ENCODE data around the gene CACNA1D.

CACNA1D gene

GRCh38 chr3:53772562-53772961 lies 278.2 kb downstream of the CACNA1D start:
- no peak overlapping the region for H3K27ac ChIP-seq (ENCODE audit: low read depth in 2 of 2, low read length in 2 of 2)

GRCh38 chr3:53773021-53773436 lies 278.6 kb downstream of the CACNA1D start:
- no peaks in the 10 kb centered on the region for H3K36me3 ChIP-seq (ENCODE audit: control insufficient read depth in 2 of 2, insufficient read depth in 2 of 2, low read length in 2 of 2)
- H3K4me3 ChIP-seq (ENCODE audit: low read length in 2 of 2) = no peak overlapping the region
- H3K4me1 ChIP-seq (ENCODE audit: control insufficient read depth in 2 of 2, insufficient read depth in 2 of 2, low read length in 2 of 2) = no peaks in the 10 kb centered on the region
- no peaks in the 10 kb centered on the region for H3K27me3 ChIP-seq (ENCODE audit: control insufficient read depth in 2 of 2, insufficient read depth in 2 of 2, low read length in 2 of 2)
- no peaks in the 10 kb centered on the region for H3K9me3 ChIP-seq (ENCODE audit: control insufficient read depth in 2 of 2, low read length in 2 of 2)
- no peak overlapping the region for H3K27ac ChIP-seq (ENCODE audit: low read depth in 2 of 2, low read length in 2 of 2)
- no peak overlapping the region for H3K9ac ChIP-seq (ENCODE audit: low read depth in 1 of 2, low read length in 2 of 2)

More at GRCh38 chr3:53772562-53772961, 278.2 kb downstream of the CACNA1D start:
- H3K4me1 ChIP-seq (ENCODE audit: control insufficient read depth in 2 of 2, insufficient read depth in 2 of 2, low read length in 2 of 2) = no peaks in the 10 kb centered on the region
- H3K27me3 ChIP-seq (ENCODE audit: control insufficient read depth in 2 of 2, insufficient read depth in 2 of 2, low read length in 2 of 2) = no peaks in the 10 kb centered on the region
- no peaks in the 10 kb centered on the region for H3K9me3 ChIP-seq (ENCODE audit: control insufficient read depth in 2 of 2, low read length in 2 of 2)
- H3K36me3 ChIP-seq (ENCODE audit: control insufficient read depth in 2 of 2, insufficient read depth in 2 of 2, low read length in 2 of 2) = no peaks in the 10 kb centered on the region
- no peak overlapping the region for H3K4me3 ChIP-seq (ENCODE audit: low read length in 2 of 2)
- H3K9ac ChIP-seq (ENCODE audit: low read depth in 1 of 2, low read length in 2 of 2) = no peak overlapping the region

- Histone ChIP-seq H3K9ac (ENCODE audit: low read depth in 1 of 2, low read length in 2 of 2) (no peak overlapping the region), H3K36me3 (ENCODE audit: control insufficient read depth in 2 of 2, insufficient read depth in 2 of 2, low read length in 2 of 2) (no peaks in the 10 kb centered on the region), H3K9me3 (ENCODE audit: control insufficient read depth in 2 of 2, low read length in 2 of 2) (no peaks in the 10 kb centered on the region), H3K4me1 (ENCODE audit: control insufficient read depth in 2 of 2, insufficient read depth in 2 of 2, low read length in 2 of 2) (no peaks in the 10 kb centered on the region), H3K27me3 (ENCODE audit: control insufficient read depth in 2 of 2, insufficient read depth in 2 of 2, low read length in 2 of 2) (no peaks in the 10 kb centered on the region), H3K27ac (ENCODE audit: low read depth in 2 of 2, low read length in 2 of 2) (no peak overlapping the region), H3K4me3 (ENCODE audit: low read length in 2 of 2) (no peak overlapping the region)
These were observed 279.4 kb downstream of the CACNA1D start for GRCh38 chr3:53773611-53774368.

- Histone ChIP-seq H3K4me1 (ENCODE audit: control insufficient read depth in 2 of 2, insufficient read depth in 2 of 2, low read length in 2 of 2) (no peaks in the 10 kb centered on the region), H3K9me3 (ENCODE audit: control insufficient read depth in 2 of 2, low read length in 2 of 2) (no peaks in the 10 kb centered on the region), H3K4me3 (ENCODE audit: low read length in 2 of 2) (no peak overlapping the region), H3K27ac (ENCODE audit: low read depth in 2 of 2, low read length in 2 of 2) (no peak overlapping the region), H3K27me3 (ENCODE audit: control insufficient read depth in 2 of 2, insufficient read depth in 2 of 2, low read length in 2 of 2) (no peaks in the 10 kb centered on the region), H3K9ac (ENCODE audit: low read depth in 1 of 2, low read length in 2 of 2) (no peak overlapping the region), H3K36me3 (ENCODE audit: control insufficient read depth in 2 of 2, insufficient read depth in 2 of 2, low read length in 2 of 2) (no peaks in the 10 kb centered on the region)
These were observed 280.0 kb downstream of the CACNA1D start for GRCh38 chr3:53774414-53774813.

- no peaks in the 10 kb centered on the region for H3K9me3 ChIP-seq (ENCODE audit: control insufficient read depth in 2 of 2, low read length in 2 of 2)
- no peaks in the 10 kb centered on the region for H3K27me3 ChIP-seq (ENCODE audit: control insufficient read depth in 2 of 2, insufficient read depth in 2 of 2, low read length in 2 of 2)
- no peak overlapping the region for H3K4me3 ChIP-seq (ENCODE audit: low read length in 2 of 2)
- H3K4me1 ChIP-seq (ENCODE audit: control insufficient read depth in 2 of 2, insufficient read depth in 2 of 2, low read length in 2 of 2) = no peaks in the 10 kb centered on the region
- H3K9ac ChIP-seq (ENCODE audit: low read depth in 1 of 2, low read length in 2 of 2) = no peak overlapping the region
- no peak overlapping the region for H3K27ac ChIP-seq (ENCODE audit: low read depth in 2 of 2, low read length in 2 of 2)
- no peaks in the 10 kb centered on the region for H3K36me3 ChIP-seq (ENCODE audit: control insufficient read depth in 2 of 2, insufficient read depth in 2 of 2, low read length in 2 of 2)
These were observed 280.6 kb downstream of the CACNA1D start for GRCh38 chr3:53775018-53775417.

GRCh38 chr3:53775834-53776251 lies 281.4 kb downstream of the CACNA1D start:
- no peaks in the 10 kb centered on the region for H3K36me3 ChIP-seq (ENCODE audit: control insufficient read depth in 2 of 2, insufficient read depth in 2 of 2, low read length in 2 of 2)
- no peaks in the 10 kb centered on the region for H3K4me1 ChIP-seq (ENCODE audit: control insufficient read depth in 2 of 2, insufficient read depth in 2 of 2, low read length in 2 of 2)
- H3K4me3 ChIP-seq (ENCODE audit: low read length in 2 of 2) = no peak overlapping the region
- H3K9ac ChIP-seq (ENCODE audit: low read depth in 1 of 2, low read length in 2 of 2) = no peak overlapping the region
- no peak overlapping the region for H3K27ac ChIP-seq (ENCODE audit: low read depth in 2 of 2, low read length in 2 of 2)
- no peaks in the 10 kb centered on the region for H3K9me3 ChIP-seq (ENCODE audit: control insufficient read depth in 2 of 2, low read length in 2 of 2)
- H3K27me3 ChIP-seq (ENCODE audit: control insufficient read depth in 2 of 2, insufficient read depth in 2 of 2, low read length in 2 of 2) = no peaks in the 10 kb centered on the region

- no peaks in the 10 kb centered on the region for H3K27me3 ChIP-seq (ENCODE audit: control insufficient read depth in 2 of 2, insufficient read depth in 2 of 2, low read length in 2 of 2)
- no peaks in the 10 kb centered on the region for H3K9me3 ChIP-seq (ENCODE audit: control insufficient read depth in 2 of 2, low read length in 2 of 2)
- H3K4me1 ChIP-seq (ENCODE audit: control insufficient read depth in 2 of 2, insufficient read depth in 2 of 2, low read length in 2 of 2) = no peaks in the 10 kb centered on the region
- H3K27ac ChIP-seq (ENCODE audit: low read depth in 2 of 2, low read length in 2 of 2) = no peak overlapping the region
- H3K36me3 ChIP-seq (ENCODE audit: control insufficient read depth in 2 of 2, insufficient read depth in 2 of 2, low read length in 2 of 2) = no peaks in the 10 kb centered on the region
- no peak overlapping the region for H3K4me3 ChIP-seq (ENCODE audit: low read length in 2 of 2)
- H3K9ac ChIP-seq (ENCODE audit: low read depth in 1 of 2, low read length in 2 of 2) = no peak overlapping the region
These were observed 282.2 kb downstream of the CACNA1D start for GRCh38 chr3:53776494-53777101.

- H3K36me3 ChIP-seq (ENCODE audit: control insufficient read depth in 2 of 2, insufficient read depth in 2 of 2, low read length in 2 of 2) = no peaks in the 10 kb centered on the region
- H3K27ac ChIP-seq (ENCODE audit: low read depth in 2 of 2, low read length in 2 of 2) = no peak overlapping the region
These were observed 283.1 kb downstream of the CACNA1D start for GRCh38 chr3:53777468-53777867.

GRCh38 chr3:53778153-53778552 lies 283.7 kb downstream of the CACNA1D start:
- H3K9ac ChIP-seq (ENCODE audit: low read depth in 1 of 2, low read length in 2 of 2) = no peak overlapping the region
- H3K27me3 ChIP-seq (ENCODE audit: control insufficient read depth in 2 of 2, insufficient read depth in 2 of 2, low read length in 2 of 2) = no peaks in the 10 kb centered on the region
- no peak overlapping the region for H3K27ac ChIP-seq (ENCODE audit: low read depth in 2 of 2, low read length in 2 of 2)
- H3K4me1 ChIP-seq (ENCODE audit: control insufficient read depth in 2 of 2, insufficient read depth in 2 of 2, low read length in 2 of 2) = no peaks in the 10 kb centered on the region
- H3K9me3 ChIP-seq (ENCODE audit: control insufficient read depth in 2 of 2, low read length in 2 of 2) = no peaks in the 10 kb centered on the region
- no peaks in the 10 kb centered on the region for H3K36me3 ChIP-seq (ENCODE audit: control insufficient read depth in 2 of 2, insufficient read depth in 2 of 2, low read length in 2 of 2)
- H3K4me3 ChIP-seq (ENCODE audit: low read length in 2 of 2) = no peak overlapping the region

More at GRCh38 chr3:53777468-53777867, 283.1 kb downstream of the CACNA1D start:
- no peaks in the 10 kb centered on the region for H3K9me3 ChIP-seq (ENCODE audit: control insufficient read depth in 2 of 2, low read length in 2 of 2)
- H3K4me3 ChIP-seq (ENCODE audit: low read length in 2 of 2) = no peak overlapping the region
- H3K4me1 ChIP-seq (ENCODE audit: control insufficient read depth in 2 of 2, insufficient read depth in 2 of 2, low read length in 2 of 2) = no peaks in the 10 kb centered on the region
- H3K9ac ChIP-seq (ENCODE audit: low read depth in 1 of 2, low read length in 2 of 2) = no peak overlapping the region
- no peaks in the 10 kb centered on the region for H3K27me3 ChIP-seq (ENCODE audit: control insufficient read depth in 2 of 2, insufficient read depth in 2 of 2, low read length in 2 of 2)

- Histone ChIP-seq H3K9me3 (ENCODE audit: control insufficient read depth in 2 of 2, low read length in 2 of 2) (no peaks in the 10 kb centered on the region), H3K4me3 (ENCODE audit: low read length in 2 of 2) (no peak overlapping the region), H3K36me3 (ENCODE audit: control insufficient read depth in 2 of 2, insufficient read depth in 2 of 2, low read length in 2 of 2) (no peaks in the 10 kb centered on the region), H3K27ac (ENCODE audit: low read depth in 2 of 2, low read length in 2 of 2) (no peak overlapping the region), H3K4me1 (ENCODE audit: control insufficient read depth in 2 of 2, insufficient read depth in 2 of 2, low read length in 2 of 2) (no peaks in the 10 kb centered on the region), H3K9ac (ENCODE audit: low read depth in 1 of 2, low read length in 2 of 2) (no peak overlapping the region), H3K27me3 (ENCODE audit: control insufficient read depth in 2 of 2, insufficient read depth in 2 of 2, low read length in 2 of 2) (no peaks in the 10 kb centered on the region)
These were observed 285.8 kb downstream of the CACNA1D start for GRCh38 chr3:53780171-53780570.
